ENCODE data around the gene SUPT16H.
"Not testable (repeated sequence)": the region's sequence is repeated elsewhere in the genome, so short reads cannot be mapped to it uniquely, and the experiment has no call there.

SUPT16H gene

DNA sequence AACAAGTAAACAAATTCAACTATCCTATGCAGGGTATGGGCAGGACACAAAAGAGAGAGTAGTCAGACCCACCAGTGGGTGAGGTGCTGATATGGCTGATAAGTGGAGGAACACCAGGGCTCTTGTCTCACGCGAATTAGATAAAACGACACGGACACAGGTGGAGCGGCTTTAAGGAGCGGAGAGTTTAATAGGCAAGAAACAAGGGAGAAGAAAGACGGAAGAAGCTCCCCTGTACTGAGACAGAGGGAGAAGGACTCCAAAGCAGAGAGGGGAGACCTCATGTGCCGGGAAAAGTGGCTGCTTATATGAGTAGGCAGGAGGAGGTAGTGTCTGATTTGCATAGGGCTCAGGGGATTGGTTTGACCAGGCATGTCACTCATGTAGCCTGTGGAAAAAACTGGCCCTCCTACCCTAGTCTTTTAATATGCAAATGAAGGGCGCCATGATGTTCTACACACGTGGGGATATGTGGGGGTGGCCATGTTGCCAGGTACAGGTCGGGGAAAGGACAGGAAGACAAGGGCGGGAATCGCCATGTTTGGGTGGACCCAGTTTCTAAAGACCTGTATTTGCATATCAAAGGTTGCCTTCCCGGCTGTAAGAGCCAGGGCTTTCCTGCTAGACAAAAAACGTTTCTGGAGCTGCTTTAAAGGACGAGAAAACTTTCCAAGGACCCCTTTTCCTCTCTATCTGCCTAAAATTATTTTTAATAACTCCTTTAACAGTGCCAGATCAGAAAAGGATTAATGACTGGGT, 75.2 kb downstream of the SUPT16H start:
- TF ChIP-seq JUND (IDR thresholded peaks at IDR 0.05; ENCODE audit: low read depth): no peak
- peak; percentile 10 to 96 for DNase-seq (ENCODE audit: low read depth in 1 of 2, low spot score in 1 of 2)
- in situ Hi-C loops (cut with HindIII; ENCODE audit: low pct_unique_long_range_greater_than_20kb, low sequenced_read_pairs): no loop called here

DNA sequence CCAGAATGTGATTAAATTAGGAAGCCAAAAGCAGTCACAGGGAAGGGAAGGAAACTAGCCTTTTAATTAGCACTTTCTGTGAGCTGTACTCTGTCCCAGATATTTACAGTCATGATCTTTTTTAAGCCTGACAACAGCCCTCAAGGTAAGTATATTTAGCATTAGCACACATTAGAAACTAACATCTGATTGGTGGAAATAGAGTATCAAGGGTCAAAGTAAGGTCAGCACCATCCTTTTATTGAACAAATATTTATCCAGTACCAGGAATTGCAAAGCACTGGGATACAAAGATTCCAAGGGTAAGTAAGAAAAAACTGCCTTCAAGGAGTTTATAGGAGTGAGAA, 75.7 kb downstream of the SUPT16H start:
- DNase-seq (ENCODE audit: low read depth in 1 of 2, low spot score in 1 of 2): peak in 1 of 2 experiments; percentile 77
- in situ Hi-C loops (cut with HindIII; ENCODE audit: low pct_unique_long_range_greater_than_20kb, low sequenced_read_pairs): no loop called here
- no peak for TF ChIP-seq JUND (IDR thresholded peaks at IDR 0.05; ENCODE audit: low read depth)

DNA sequence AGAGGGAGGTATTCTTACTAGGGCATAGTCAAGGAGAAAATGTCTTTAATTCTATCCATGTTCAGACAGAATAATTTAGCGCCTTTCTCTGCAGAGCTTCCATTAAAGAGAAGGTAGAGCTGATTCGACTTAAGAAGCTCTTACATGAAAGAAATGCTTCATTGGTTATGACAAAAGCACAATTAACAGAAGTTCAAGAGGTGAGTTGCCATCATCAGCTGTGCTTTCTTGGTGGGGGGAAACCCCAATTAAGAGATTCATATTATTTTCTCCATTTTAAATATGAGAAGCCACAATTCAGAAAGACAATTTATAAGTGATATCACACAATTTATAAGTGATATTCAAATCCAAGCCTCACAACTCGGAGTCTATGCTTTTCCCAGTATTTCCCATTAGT, 76.2 kb downstream of the SUPT16H start:
- no peak for TF ChIP-seq JUND (IDR thresholded peaks at IDR 0.05; ENCODE audit: low read depth)
- in situ Hi-C loops (cut with HindIII; ENCODE audit: low pct_unique_long_range_greater_than_20kb, low sequenced_read_pairs): no loop called here
- no peak for DNase-seq (ENCODE audit: low read depth in 1 of 2, low spot score in 1 of 2)

DNA sequence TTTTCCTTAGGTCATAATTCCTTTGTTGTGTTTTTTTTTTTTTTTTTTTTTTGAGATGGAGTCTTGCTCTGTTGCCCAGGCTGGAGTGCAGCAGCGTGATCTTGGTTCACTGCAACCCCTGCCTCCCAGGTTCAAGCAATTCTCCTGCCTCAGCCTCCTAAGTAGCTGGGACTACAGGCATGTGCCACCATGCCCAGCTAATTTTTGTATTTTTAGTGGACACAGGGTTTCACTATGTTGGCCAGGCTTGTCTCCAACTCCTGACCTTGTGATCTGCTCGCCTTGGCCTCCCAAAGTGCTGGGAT, 81.0 kb downstream of the SUPT16H start:
- DNase-seq (ENCODE audit: low read depth in 1 of 2, low spot score in 1 of 2); in situ Hi-C loops (cut with HindIII; ENCODE audit: low pct_unique_long_range_greater_than_20kb, low sequenced_read_pairs): not testable (repeated sequence)

DNA sequence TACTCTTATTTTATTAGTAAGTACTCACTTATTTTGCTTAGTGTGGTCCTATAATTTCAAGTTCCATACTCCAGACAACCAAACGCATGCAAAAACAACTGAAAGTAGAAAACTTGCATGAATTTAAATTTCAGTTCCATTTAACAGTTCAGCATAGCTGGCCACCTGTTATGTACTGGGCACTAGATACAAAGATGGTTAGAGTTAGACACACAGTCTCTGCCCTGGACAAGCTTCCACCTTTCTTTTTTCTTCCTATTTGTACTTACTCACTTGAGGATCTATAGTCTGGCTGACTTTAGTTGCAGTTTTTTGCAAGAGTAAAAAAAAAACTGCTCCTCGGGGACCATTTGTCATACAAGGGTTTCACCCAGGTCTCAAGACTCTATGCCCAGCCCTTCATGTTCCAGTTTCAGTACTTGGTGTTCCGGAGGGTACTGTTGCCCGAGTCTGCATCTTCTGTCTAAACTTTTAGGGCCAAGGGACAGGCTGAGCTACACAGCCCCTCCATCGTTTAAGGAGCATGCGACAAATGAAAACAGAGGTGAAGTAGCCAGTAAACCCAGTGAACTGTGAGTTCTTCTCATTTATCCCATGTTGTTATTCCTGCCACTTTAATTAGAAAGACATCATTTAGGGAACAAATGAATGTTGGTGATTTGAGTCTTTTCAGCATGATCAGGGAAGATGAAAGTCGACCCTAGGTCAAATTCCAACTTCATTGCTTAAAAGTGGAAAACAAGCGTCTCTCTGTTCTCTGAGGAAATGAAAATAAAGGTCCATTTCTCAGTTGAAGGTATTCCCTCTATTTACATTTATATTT, 81.6 kb downstream of the SUPT16H start:
- in situ Hi-C loops (cut with HindIII; ENCODE audit: low pct_unique_long_range_greater_than_20kb, low sequenced_read_pairs): no loop called here
- no peak for DNase-seq (ENCODE audit: low read depth in 1 of 2, low spot score in 1 of 2)

More for the DNA sequence above, 81.6 kb downstream of the SUPT16H start:
- TF ChIP-seq JUND (IDR thresholded peaks at IDR 0.05; ENCODE audit: low read depth): no peak

All from T47D (cell line).